Sigmoid colon (tissue), 4 donors: ENCODE results near the gene ARL4C.

Experiments
- POLR2A ChIP-seq, 2 donors: fragments of 450-650 bp; IDR thresholded peaks; one replicate each; pipeline ENCODE4 v1.6.1; 2016; ENCODE audit warnings: antibody characterized with exemption in 2 of 2, mild to moderate bottlenecking in 2 of 2, moderate library complexity in 2 of 2
- POLR2AphosphoS5 ChIP-seq, 4 donors: sonication (generic); formaldehyde crosslinking; IDR thresholded peaks; one replicate each; pipeline ENCODE4 v1.6.1; 2017; ENCODE audit warnings: antibody characterized with exemption in 4 of 4
- TF ChIP-seq, protein P1 (sequence below), 4 experiments: fragments of 450-650 bp in 3 of 4; fragments of 200-600 bp in 1 of 4; IDR thresholded peaks; one replicate each; pipeline ENCODE4 v1.5.1; 2016 to 2019; ENCODE audit warnings: antibody characterized with exemption in 4 of 4, mild to moderate bottlenecking in 3 of 4, moderate library complexity in 2 of 4

DNA sequence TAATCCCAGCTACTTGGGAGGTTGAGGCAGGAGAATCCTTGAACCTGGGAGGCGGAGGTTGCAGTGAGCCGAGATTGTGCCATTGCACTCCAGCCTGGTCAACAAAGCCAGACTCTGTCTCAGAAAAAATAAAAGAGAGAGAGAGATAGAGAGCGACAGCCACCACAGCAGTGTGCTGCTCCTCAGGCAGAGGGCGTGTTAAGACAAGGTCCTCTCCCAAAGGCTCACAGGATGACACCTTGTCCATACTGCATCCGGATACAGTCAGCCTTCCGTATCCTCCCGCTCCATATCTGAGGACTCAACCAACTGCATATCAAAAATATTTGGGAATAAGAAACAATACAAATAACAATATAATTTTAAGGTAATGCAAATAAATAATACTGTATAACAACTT, 20.1 kb downstream of the ARL4C start:
- TF ChIP-seq, protein P1, sequence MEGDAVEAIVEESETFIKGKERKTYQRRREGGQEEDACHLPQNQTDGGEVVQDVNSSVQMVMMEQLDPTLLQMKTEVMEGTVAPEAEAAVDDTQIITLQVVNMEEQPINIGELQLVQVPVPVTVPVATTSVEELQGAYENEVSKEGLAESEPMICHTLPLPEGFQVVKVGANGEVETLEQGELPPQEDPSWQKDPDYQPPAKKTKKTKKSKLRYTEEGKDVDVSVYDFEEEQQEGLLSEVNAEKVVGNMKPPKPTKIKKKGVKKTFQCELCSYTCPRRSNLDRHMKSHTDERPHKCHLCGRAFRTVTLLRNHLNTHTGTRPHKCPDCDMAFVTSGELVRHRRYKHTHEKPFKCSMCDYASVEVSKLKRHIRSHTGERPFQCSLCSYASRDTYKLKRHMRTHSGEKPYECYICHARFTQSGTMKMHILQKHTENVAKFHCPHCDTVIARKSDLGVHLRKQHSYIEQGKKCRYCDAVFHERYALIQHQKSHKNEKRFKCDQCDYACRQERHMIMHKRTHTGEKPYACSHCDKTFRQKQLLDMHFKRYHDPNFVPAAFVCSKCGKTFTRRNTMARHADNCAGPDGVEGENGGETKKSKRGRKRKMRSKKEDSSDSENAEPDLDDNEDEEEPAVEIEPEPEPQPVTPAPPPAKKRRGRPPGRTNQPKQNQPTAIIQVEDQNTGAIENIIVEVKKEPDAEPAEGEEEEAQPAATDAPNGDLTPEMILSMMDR (IDR thresholded peaks at IDR 0.05): no peak
- TF ChIP-seq POLR2A (IDR thresholded peaks at IDR 0.05) (no peak), POLR2AphosphoS5 (IDR thresholded peaks at IDR 0.05) (no peak)
